Measurements from ENCODE around the gene PPP2CA. TPM values are rescaled to one million over a fixed set of nuclear protein-coding genes. Genes with fewer than 3 reads are reported as not detected.
A peak's percentile ranks its signal among the peaks of the same experiment; 100 is the strongest.

PPP2CA gene
- total and polyA plus RNA-seq, 2 of the 4 experiments (the other 2 are of a cell fraction): 70.6 to 73.6 TPM

GRCh38 chr5:134145779-134146581 lies 79.9 kb downstream of the PPP2CA start:
- Histone ChIP-seq H3K9me3 (ENCODE audit: control insufficient read depth, insufficient read depth, low read length) (no peaks in the 10 kb centered on the region), H3K4ac (ENCODE audit: low read depth, low read length) (no peak overlapping the region), H3K14ac (replicated peaks; ENCODE audit: low read depth, low read length) (no peak overlapping the region), H3K23ac (ENCODE audit: low read depth, low read length) (no peak overlapping the region), H3K56ac (ENCODE audit: extremely low read depth, insufficient read depth, low read length) (no peak overlapping the region), H3K9ac (ENCODE audit: low read depth, low read length) (no peak overlapping the region), H4K5ac (ENCODE audit: low read depth, low read length) (no peak overlapping the region), H3K4me2 (ENCODE audit: low read depth, low read length) (no peak overlapping the region), H4K20me1 (ENCODE audit: insufficient read depth, low read length) (peaks cover 86% of the 10 kb centered on the region), H2BK120ac (ENCODE audit: low read depth, low read length) (no peak overlapping the region), H2AFZ (replicated peaks; ENCODE audit: low read length, poor library complexity) (no peak overlapping the region), H3K18ac (ENCODE audit: low read depth, low read length) (no peak overlapping the region), H4K8ac (ENCODE audit: low read depth in 2 of 2, low read length in 2 of 2) (no peak overlapping the region), H3K36me3 (ENCODE audit: control insufficient read depth, insufficient read depth, low read length) (peaks cover 51% of the 10 kb centered on the region), H3K4me1 (ENCODE audit: control insufficient read depth, insufficient read depth, low read length) (peaks cover 17% of the 10 kb centered on the region), H2BK15ac (ENCODE audit: low read depth, low read length) (no peak overlapping the region), H2BK20ac (ENCODE audit: low read depth, low read length) (no peak overlapping the region), H4K91ac (ENCODE audit: insufficient read depth, low read depth, low read length) (no peak overlapping the region), H3K9me1 (ENCODE audit: insufficient read depth, low read length) (peaks cover 25% of the 10 kb centered on the region), H3K27me3 (ENCODE audit: control insufficient read depth, insufficient read depth, low read length) (no peaks in the 10 kb centered on the region), H2BK5ac (ENCODE audit: low read depth, low read length, poor library complexity, severe bottlenecking) (no peak overlapping the region), H2AK5ac (ENCODE audit: low read depth, low read length) (no peak overlapping the region), H3K4me3 (ENCODE audit: insufficient read depth, low read depth, low read length) (no peak overlapping the region), H2AK9ac (replicated peaks; ENCODE audit: low read depth, low read length, poor library complexity) (peak overlapping the region; percentile 33), H3K79me1 (ENCODE audit: low read depth in 1 of 2, low read length in 2 of 2) (peaks cover 35 to 87% of the 10 kb centered on the region in 2 experiments), H3K27ac (ENCODE audit: insufficient read depth, low read length) (peak overlapping the region; percentile 22; the same call in 1 of the 2 replicates)
- DNase-seq (peak; percentile 64), ATAC-seq (ENCODE audit: low read depth) (peak; percentile 77)
- TF ChIP-seq CTCF (conservative IDR thresholded peaks at IDR 0.05; ENCODE audit: low read depth, low read length) (peak; percentile 78), SMC3 (IDR thresholded peaks at IDR 0.05; ENCODE audit: low read depth, low read length) (peak; percentile 65), RFX5 (IDR thresholded peaks at IDR 0.05; ENCODE audit: low read depth, low read length) (no peak), RAD21 (IDR thresholded peaks at IDR 0.05; ENCODE audit: low read length) (peak; percentile 66)
- ChIA-PET POLR2A (ENCODE audit: unreplicated experiment) (no interaction called here), CTCF (interaction anchor here (0.6 to 3.3 kb wide), 4 partner anchors 10 to 106 kb away, joined by 3 to 23 read pairs (median 4); no protein-coding TSS in a partner anchor)
- dilution Hi-C loops (cut with HindIII; ENCODE audit: low sequenced_read_pairs, unreplicated experiment) (no loop called here), intact Hi-C loops (cut with micrococcal nuclease) (loop anchor here (1.0 kb wide), 1 partner anchor 107 kb away; no protein-coding TSS in a partner anchor), in situ Hi-C loops (cut with MboI; ENCODE audit: low sequenced_read_pairs) (no loop called here)
- WGBS, 2 experiments (ENCODE audit: extremely low coverage in 2 of 2, insufficient read length in 1 of 2): 20% methylated on average over 1 of the region's 13 CpGs; no CpG with 5 or more reads in 1 of the 2 experiments
- BruUV-seq (replicated peaks): no TSS peak

All from IMR-90 (cell line).